ENCODE results near the gene FLVCR1. TPM values are rescaled to one million over a fixed set of nuclear protein-coding genes. Genes with fewer than 3 reads are reported as not detected.

FLVCR1 gene
- total RNA-seq, 1 experiment from 2014 or later, result 67.9 TPM

DNA sequence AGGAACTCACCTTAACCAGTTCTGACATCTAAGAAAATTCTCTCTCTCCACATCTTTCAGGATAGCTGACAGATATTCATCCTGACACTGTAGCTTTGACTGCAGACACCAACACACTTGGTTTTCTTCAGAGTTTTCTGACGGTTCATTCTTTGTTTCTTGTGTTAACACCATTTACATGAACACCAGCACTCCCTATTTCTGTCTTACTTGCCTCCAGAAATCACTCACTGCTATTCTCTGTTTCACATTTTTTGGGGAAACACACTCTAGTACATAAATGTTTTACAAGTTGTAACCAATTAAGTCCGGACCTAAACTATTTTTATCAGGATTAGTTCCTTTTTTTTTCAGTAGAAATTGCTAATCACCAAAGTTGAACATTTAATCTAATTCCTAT is 15.4 kb downstream of the FLVCR1 start (continued):
- TF ChIP-seq, protein P1, sequence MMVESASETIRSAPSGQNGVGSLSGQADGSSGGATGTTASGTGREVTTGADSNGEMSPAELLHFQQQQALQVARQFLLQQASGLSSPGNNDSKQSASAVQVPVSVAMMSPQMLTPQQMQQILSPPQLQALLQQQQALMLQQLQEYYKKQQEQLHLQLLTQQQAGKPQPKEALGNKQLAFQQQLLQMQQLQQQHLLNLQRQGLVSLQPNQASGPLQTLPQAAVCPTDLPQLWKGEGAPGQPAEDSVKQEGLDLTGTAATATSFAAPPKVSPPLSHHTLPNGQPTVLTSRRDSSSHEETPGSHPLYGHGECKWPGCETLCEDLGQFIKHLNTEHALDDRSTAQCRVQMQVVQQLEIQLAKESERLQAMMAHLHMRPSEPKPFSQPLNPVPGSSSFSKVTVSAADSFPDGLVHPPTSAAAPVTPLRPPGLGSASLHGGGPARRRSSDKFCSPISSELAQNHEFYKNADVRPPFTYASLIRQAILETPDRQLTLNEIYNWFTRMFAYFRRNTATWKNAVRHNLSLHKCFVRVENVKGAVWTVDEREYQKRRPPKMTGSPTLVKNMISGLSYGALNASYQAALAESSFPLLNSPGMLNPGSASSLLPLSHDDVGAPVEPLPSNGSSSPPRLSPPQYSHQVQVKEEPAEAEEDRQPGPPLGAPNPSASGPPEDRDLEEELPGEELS (CRISPR knock-in tag; IDR thresholded peaks at IDR 0.05), result no peak
- TF ChIP-seq E2F5 (CRISPR knock-in tag; IDR thresholded peaks at IDR 0.05) (no peak), RELA (CRISPR knock-in tag; IDR thresholded peaks at IDR 0.05; ENCODE audit: borderline replicate concordance) (no peak), ZNF121 (CRISPR knock-in tag; IDR thresholded peaks at IDR 0.05) (no peak), NFYB (CRISPR knock-in tag; conservative IDR thresholded peaks at IDR 0.05; ENCODE audit: low read depth) (no peak), MYBL2 (CRISPR knock-in tag; IDR thresholded peaks at IDR 0.05) (no peak), ZNF425 (CRISPR knock-in tag; conservative IDR thresholded peaks at IDR 0.05) (no peak), MXD4 (CRISPR knock-in tag; IDR thresholded peaks at IDR 0.05; ENCODE audit: borderline replicate concordance) (no peak)
- TF ChIP-seq, protein P2, sequence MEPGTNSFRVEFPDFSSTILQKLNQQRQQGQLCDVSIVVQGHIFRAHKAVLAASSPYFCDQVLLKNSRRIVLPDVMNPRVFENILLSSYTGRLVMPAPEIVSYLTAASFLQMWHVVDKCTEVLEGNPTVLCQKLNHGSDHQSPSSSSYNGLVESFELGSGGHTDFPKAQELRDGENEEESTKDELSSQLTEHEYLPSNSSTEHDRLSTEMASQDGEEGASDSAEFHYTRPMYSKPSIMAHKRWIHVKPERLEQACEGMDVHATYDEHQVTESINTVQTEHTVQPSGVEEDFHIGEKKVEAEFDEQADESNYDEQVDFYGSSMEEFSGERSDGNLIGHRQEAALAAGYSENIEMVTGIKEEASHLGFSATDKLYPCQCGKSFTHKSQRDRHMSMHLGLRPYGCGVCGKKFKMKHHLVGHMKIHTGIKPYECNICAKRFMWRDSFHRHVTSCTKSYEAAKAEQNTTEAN (CRISPR knock-in tag; IDR thresholded peaks at IDR 0.05), result no peak

- CTCF ChIA-PET, result no interaction called here
- POLR2A ChIA-PET, result interaction anchor here (0.5 kb wide), 1 partner anchor 15 kb away, joined by 4 read pairs; no protein-coding TSS in a partner anchor
- no peaks in the 10 kb centered on the region for H3K9me3 Mint-ChIP-seq
- no peak for TF ChIP-seq ZBTB21 (CRISPR knock-in tag; IDR thresholded peaks at IDR 0.05; ENCODE audit: borderline replicate concordance)
- no peak for TF ChIP-seq E2F5 (CRISPR knock-in tag; IDR thresholded peaks at IDR 0.05)
- TF ChIP-seq, protein P3, sequence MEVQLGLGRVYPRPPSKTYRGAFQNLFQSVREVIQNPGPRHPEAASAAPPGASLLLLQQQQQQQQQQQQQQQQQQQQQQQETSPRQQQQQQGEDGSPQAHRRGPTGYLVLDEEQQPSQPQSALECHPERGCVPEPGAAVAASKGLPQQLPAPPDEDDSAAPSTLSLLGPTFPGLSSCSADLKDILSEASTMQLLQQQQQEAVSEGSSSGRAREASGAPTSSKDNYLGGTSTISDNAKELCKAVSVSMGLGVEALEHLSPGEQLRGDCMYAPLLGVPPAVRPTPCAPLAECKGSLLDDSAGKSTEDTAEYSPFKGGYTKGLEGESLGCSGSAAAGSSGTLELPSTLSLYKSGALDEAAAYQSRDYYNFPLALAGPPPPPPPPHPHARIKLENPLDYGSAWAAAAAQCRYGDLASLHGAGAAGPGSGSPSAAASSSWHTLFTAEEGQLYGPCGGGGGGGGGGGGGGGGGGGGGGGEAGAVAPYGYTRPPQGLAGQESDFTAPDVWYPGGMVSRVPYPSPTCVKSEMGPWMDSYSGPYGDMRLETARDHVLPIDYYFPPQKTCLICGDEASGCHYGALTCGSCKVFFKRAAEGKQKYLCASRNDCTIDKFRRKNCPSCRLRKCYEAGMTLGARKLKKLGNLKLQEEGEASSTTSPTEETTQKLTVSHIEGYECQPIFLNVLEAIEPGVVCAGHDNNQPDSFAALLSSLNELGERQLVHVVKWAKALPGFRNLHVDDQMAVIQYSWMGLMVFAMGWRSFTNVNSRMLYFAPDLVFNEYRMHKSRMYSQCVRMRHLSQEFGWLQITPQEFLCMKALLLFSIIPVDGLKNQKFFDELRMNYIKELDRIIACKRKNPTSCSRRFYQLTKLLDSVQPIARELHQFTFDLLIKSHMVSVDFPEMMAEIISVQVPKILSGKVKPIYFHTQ (CRISPR knock-in tag; IDR thresholded peaks at IDR 0.05), result no peak
- H3K27me3 Mint-ChIP-seq (ENCODE audit: low read depth), result no peaks in the 10 kb centered on the region
- DNase-seq (ENCODE audit: low spot score), result no peak
- H3K36me3 Mint-ChIP-seq, result peaks cover 80% of the 10 kb centered on the region
- no peak overlapping the region for H3K4me3 Mint-ChIP-seq
- peaks cover 48% of the 10 kb centered on the region for H3K4me1 Mint-ChIP-seq
- no peak overlapping the region for H3K27ac Mint-ChIP-seq
- ATAC-seq, result no peak
Observed at GRCh38 chr1:212878418-212878817, 20.3 kb downstream of the FLVCR1 start.
